ENCODE results near the gene TYRP1.

Gene TYRP1

GRCh38 chr9:12748954-12749353, 55.8 kb downstream of the TYRP1 start:
- TF ChIP-seq YY1 (IDR thresholded peaks at IDR 0.05; ENCODE audit: insufficient read depth, insufficient read length) (no peak), SUZ12 (IDR thresholded peaks at IDR 0.05; ENCODE audit: extremely low read depth, insufficient read depth, insufficient read length) (no peak), ZNF274 (IDR thresholded peaks at IDR 0.05; ENCODE audit: low read depth, low read length) (no peak)
- no peaks in the 10 kb centered on the region for H3K27me3 ChIP-seq (ENCODE audit: insufficient read depth, insufficient read length)
- DNase-seq (ENCODE audit: low read depth, low spot score) = no peak
- H3K9me3 ChIP-seq (ENCODE audit: insufficient read depth, low read length) = no peaks in the 10 kb centered on the region
- H3K9ac ChIP-seq (ENCODE audit: insufficient read length, low read depth) = no peak overlapping the region
- H3K36me3 ChIP-seq (ENCODE audit: insufficient read depth, insufficient read length, low read length) = no peaks in the 10 kb centered on the region
- H3K4me3 ChIP-seq (ENCODE audit: insufficient read length, low read depth) = no peak overlapping the region
- H3K4me1 ChIP-seq (ENCODE audit: insufficient read depth, insufficient read length) = no peaks in the 10 kb centered on the region

- Histone ChIP-seq H3K9ac (ENCODE audit: insufficient read length, low read depth) (no peak overlapping the region), H3K4me3 (ENCODE audit: insufficient read length, low read depth) (no peak overlapping the region)
- DNase-seq (ENCODE audit: low read depth, low spot score) = no peak
Measured at GRCh38 chr9:12753931-12754330, 60.7 kb downstream of the TYRP1 start.

GRCh38 chr9:12759761-12760160, 66.6 kb downstream of the TYRP1 start:
- no peak for TF ChIP-seq YY1 (IDR thresholded peaks at IDR 0.05; ENCODE audit: insufficient read depth, insufficient read length)
- TF ChIP-seq SUZ12 (IDR thresholded peaks at IDR 0.05; ENCODE audit: extremely low read depth, insufficient read depth, insufficient read length) = no peak
- no peak for TF ChIP-seq ZNF274 (IDR thresholded peaks at IDR 0.05; ENCODE audit: low read depth, low read length)
- Histone ChIP-seq H3K36me3 (ENCODE audit: insufficient read depth, insufficient read length, low read length) (no peaks in the 10 kb centered on the region), H3K4me1 (ENCODE audit: insufficient read depth, insufficient read length) (no peaks in the 10 kb centered on the region), H3K9me3 (ENCODE audit: insufficient read depth, low read length) (no peaks in the 10 kb centered on the region), H3K9ac (ENCODE audit: insufficient read length, low read depth) (no peak overlapping the region), H3K27me3 (ENCODE audit: insufficient read depth, insufficient read length) (no peaks in the 10 kb centered on the region), H3K4me3 (ENCODE audit: insufficient read length, low read depth) (no peak overlapping the region)
- no peak for DNase-seq (ENCODE audit: low read depth, low spot score)

More at GRCh38 chr9:12753931-12754330, 60.7 kb downstream of the TYRP1 start:
- H3K4me1 ChIP-seq (ENCODE audit: insufficient read depth, insufficient read length) = no peaks in the 10 kb centered on the region
- no peaks in the 10 kb centered on the region for H3K36me3 ChIP-seq (ENCODE audit: insufficient read depth, insufficient read length, low read length)
- no peak for TF ChIP-seq SUZ12 (IDR thresholded peaks at IDR 0.05; ENCODE audit: extremely low read depth, insufficient read depth, insufficient read length)
- TF ChIP-seq YY1 (IDR thresholded peaks at IDR 0.05; ENCODE audit: insufficient read depth, insufficient read length) = no peak
- TF ChIP-seq ZNF274 (IDR thresholded peaks at IDR 0.05; ENCODE audit: low read depth, low read length) = no peak
- no peaks in the 10 kb centered on the region for H3K9me3 ChIP-seq (ENCODE audit: insufficient read depth, low read length)
- H3K27me3 ChIP-seq (ENCODE audit: insufficient read depth, insufficient read length) = no peaks in the 10 kb centered on the region

Measured in NT2/D1 (cell line).